ENCODE measurements around the gene MYO1D.
"Not testable (repeated sequence)": the region's sequence is repeated elsewhere in the genome, so short reads cannot be mapped to it uniquely, and the experiment has no call there.

The MYO1D gene

GRCh38 chr17:32483451-32484019 lies 393.4 kb downstream of the MYO1D start:
- DNase-seq = peak; percentile 76

GRCh38 chr17:32482568-32483320 lies 394.2 kb downstream of the MYO1D start:
- no peak for DNase-seq

DNA sequence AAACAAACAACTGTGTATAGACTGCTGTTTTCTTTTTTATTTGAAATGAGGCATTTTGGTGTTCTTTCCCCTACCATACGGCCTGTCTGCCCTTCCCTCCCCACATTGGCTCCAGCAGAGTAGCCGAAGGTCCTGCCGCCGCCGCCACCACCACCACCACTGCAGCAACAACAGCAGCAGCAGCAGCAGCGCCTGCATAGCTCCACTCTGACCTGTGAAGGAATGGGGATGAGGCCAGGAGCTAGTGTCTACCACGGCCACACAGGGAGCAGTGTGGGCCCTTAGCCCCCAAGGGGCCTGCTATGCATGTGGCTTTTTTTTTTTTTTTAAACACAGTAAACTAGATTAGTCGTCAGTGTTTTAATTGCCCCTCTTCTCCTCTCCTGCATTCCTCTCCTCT lies 395.7 kb downstream of the MYO1D start:
- no peak for DNase-seq

GRCh38 chr17:32479074-32479617 lies 397.8 kb downstream of the MYO1D start:
- DNase-seq = no peak

DNA sequence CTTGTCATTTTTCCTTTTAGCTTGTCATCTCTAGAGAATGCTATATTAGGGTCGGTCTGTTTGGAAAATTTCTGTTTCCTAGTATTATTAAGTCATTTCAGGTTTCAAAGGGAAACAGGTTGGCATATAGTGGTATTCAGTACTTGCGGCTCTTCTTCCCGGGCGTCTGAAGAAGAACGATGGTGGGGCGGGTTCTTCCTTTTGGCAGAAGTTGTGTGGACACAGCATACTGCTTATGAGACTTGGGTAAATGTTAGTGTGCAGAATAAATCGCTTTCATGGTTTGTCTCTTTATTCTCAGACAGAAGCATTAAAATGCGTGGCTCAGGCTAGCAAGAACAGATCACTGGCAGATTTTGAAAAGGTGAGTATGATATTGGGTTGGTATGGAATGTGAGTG lies 399.7 kb downstream of the MYO1D start:
- DNase-seq = no peak

DNA sequence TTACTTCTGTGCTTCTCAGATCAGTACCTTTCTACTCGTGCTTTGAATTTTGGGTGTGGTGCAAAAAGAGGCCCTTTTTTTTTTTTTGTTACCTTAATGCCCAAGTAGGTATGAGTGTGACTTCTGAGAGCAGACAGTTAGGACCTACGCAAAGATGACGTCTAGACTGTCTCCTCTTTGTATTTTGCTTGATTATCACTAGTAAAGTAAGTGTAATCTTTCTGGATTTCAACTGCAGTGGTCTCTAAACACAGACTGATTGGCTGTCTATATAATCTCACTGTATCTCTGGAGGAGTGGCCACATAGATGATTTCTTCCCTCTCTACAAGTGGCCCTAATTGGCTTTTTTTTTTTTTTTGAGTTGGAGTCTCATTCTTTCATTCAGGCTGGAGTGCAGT lies 401.7 kb downstream of the MYO1D start:
- DNase-seq = no peak

DNA sequence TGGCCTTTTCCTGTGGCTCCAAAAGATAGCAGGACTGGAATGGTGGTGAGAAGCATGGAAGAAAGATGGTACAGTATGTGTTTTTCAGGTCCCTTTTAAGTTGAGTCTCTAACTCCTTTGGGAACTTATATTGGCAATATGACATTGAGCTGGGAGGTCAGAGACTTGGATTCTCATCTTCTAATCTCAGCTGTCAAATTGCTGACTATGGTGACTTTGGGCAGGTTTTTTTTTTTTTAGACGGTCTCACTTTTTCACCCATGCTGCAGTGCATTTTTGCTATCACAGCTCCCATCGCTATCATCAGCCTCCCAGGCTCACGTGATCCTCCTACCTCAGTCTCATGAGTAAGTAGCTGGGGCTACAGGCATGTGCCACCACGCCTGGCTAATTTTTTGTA lies 405.3 kb downstream of the MYO1D start:
- no peak for DNase-seq

- DNase-seq = no peak
Observed at GRCh38 chr17:32470405-32471167, 406.3 kb downstream of the MYO1D start.

- no peak for DNase-seq
Observed at GRCh38 chr17:32467949-32468348, 409.0 kb downstream of the MYO1D start.

DNA sequence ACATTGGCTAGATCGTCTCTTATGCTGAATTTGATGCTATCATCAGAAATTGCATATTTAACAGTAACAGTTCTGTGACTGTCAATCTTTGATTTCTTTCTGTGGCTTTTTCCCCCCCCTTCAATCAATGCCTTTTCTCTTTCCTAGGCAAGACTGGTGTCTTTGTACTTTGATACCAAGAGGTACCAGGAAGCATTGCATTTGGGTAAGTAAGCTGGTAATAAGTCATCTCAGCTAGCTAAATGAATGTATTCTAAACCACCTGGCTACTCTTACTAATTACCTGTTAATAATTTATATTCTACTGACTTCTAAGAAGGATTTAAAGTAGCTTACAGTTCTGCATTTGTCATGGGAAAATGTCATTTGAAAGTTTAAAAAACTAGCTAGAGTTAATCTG lies 412.6 kb downstream of the MYO1D start:
- no peak for DNase-seq

GRCh38 chr17:32463304-32463703 lies 413.6 kb downstream of the MYO1D start:
- no peak for DNase-seq

DNA sequence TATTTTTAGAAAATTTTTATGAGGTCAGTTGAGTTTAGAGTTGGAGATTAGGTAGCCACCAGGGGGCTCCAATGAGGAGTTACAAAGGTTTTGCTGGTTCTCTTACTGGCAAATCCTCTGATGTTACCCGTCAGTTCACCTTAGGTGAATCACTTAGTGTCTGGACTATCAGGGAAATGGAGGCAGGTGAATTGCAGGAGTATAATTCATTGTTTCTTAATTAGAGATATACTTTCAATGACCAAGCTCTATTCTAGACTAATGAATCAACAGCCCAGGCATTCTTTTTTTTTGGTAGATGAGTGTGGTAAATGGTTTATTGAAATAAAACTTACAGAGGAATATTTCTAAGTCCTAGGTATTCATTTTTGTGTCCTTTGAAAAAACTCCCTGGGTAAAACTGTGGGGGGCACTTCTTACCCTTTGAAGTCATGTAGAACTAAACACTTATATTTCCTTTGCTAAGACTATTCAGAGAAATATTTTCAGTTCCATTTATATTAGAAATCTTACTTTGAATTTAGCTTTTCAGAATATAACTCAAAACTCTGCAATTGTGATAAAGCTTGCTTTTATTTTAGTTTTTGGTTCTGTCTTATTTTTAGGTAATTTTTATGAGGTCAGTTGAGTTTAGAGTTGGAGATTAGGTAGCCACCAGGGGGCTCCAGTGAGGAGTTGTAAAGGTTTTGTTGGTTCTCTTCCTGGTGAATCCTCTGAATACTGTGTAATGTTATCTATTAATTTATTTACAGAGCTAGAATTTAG lies 414.9 kb downstream of the MYO1D start:
- DNase-seq = peak; percentile 44

DNA sequence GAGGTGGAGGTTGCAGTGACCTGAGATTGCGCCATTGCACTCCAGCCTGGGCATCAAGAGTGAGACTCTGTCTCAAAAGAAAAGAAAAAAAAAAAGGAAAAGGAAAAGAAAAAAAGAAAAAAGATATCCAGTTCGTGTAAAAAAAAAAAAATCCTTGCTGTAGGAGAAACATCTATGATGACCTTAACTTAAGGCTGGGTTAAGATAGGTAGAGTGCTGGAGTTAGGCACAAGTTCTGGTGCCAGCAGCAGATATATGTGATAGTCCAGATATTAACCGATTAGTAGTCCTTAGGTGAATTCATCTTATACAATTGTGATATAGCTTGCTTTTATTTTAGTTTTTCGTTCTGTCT lies 415.4 kb downstream of the MYO1D start:
- DNase-seq = no peak

- no peak for DNase-seq
Observed at GRCh38 chr17:32460054-32460453, 416.9 kb downstream of the MYO1D start.

- no peak for DNase-seq
Observed at GRCh38 chr17:32458371-32458770, 418.6 kb downstream of the MYO1D start.

DNA sequence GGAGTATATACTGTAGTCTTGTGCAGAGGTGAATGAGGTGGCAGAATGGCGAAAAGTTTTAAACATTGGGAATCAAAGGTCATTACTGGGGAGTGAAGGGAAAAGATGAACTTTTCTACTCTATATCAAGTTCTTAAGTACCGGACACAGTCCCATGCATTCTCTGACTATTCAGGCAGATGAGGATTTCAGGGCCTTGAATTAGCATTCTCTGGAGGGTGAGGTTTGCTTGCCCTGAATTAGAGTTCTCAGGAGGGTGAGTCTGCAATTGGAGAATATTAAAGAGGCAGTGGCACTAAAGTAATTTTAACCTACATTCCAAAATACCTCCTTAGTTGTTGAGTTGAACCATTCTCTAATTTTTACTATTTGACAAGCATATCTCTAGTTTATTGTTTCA lies 423.6 kb downstream of the MYO1D start:
- no peak for DNase-seq

GRCh38 chr17:32452281-32452680 lies 424.6 kb downstream of the MYO1D start:
- no peak for DNase-seq

GRCh38 chr17:32451879-32452278 lies 425.0 kb downstream of the MYO1D start:
- no peak for DNase-seq

DNA sequence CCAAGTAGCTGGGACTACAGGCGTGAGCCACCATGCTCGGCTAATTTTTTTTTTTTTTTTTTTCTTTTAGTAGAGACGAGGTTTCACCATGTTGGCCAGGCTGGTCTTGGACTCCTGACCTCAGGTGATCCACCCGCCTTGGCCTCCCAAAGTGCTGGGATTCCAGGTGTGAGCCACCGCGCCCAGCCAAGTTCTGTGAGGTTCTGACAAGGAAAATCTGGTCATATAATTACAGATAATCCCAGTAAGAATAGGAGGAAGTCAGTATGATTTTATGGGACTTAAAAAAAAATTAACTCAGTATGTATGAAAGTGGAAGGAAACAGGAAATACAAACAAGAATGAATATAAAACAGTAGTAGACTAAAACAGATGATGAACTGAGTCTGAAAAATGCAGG lies 426.5 kb downstream of the MYO1D start:
- not testable (repeated sequence) for DNase-seq

DNA sequence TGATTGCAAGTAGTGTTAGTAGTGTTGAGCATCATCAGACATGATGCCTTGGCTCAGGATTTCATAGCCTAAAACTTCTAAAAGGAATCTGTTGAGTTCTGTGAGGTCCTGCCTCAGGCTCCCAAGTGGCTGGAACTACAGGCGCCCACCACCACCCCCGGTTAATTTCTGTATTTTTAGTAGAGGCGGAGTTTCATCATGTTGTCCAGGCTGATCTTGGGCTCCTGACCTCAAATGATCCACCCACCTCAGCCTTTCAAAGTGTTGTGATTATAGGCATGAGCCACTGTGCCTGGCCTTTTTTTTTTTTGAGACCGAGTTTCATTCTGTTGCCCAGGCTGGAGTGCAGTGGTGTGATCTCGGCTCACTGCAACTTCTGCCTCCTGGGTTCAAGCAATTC lies 427.0 kb downstream of the MYO1D start:
- no peak for DNase-seq

DNA sequence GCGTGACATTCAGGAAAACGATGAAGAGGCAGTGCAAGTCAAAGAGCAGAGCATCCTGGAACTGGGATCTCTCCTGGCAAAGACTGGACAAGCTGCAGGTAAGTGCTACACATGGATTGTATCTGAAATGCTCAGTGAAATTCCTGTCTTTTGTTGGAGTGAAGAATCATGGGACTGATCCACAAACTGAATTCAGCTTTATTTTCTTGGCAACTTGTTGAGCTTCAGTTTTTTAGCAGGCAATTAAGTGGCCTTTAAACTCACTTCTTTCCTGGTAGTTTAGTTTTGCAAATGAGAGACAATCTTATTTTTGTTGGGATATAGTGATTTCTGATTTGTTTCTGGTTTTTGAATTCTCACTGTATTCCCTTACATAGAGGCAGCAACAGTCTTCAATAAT lies 430.0 kb downstream of the MYO1D start:
- DNase-seq = no peak

GRCh38 chr17:32445971-32446370 lies 431.0 kb downstream of the MYO1D start:
- DNase-seq = peak; percentile 7

GRCh38 chr17:32445497-32445896 lies 431.4 kb downstream of the MYO1D start:
- no peak for DNase-seq
